K562 (cell line): ENCODE measurements around the gene MAPK8IP2.

Experiments
- ARID4B ChIP-seq: sonication (generic); formaldehyde crosslinking; IDR thresholded peaks from 2 replicates; pipeline ENCODE4 v1.8.0; 2022; ENCODE audit warnings: mild to moderate bottlenecking, missing genetic modification reagents
- ATF7 ChIP-seq: fragments of 450-650 bp; IDR thresholded peaks from 2 replicates; pipeline ENCODE4 v1.7.1; 2014; ENCODE audit warnings: mild to moderate bottlenecking, moderate library complexity
- CTCF ChIP-seq, 3 experiments: IDR thresholded peaks in 2 of 3; conservative IDR thresholded peaks in 1 of 3; 2 replicates each; pipeline ENCODE4 v1.5.1; 2011 to 2012; ENCODE audit warnings: low read length in 3 of 3, mild to moderate bottlenecking in 3 of 3, control low read depth in 2 of 3, improper control_type of control experiment in 1 of 3, inconsistent platforms in 1 of 3, low read depth in 1 of 3, mixed read lengths in 1 of 3, moderate library complexity in 1 of 3; ENCODE audit not compliant: insufficient read depth in 2 of 3
- E2F1 ChIP-seq: sonication (generic); formaldehyde crosslinking; IDR thresholded peaks from 2 replicates; pipeline ENCODE4 v1.8.1; 2023; ENCODE audit warnings: mild to moderate bottlenecking, missing genetic modification reagents, moderate library complexity
- ELK1 ChIP-seq: sonication (generic); formaldehyde crosslinking; IDR thresholded peaks from 2 replicates; pipeline ENCODE4 v1.8.1; 2022; ENCODE audit warnings: missing genetic modification reagents
- EP300 ChIP-seq: IDR thresholded peaks from 2 replicates; pipeline ENCODE4 v1.6.1; 2012; ENCODE audit warnings: low read length, improper control_type of control experiment
- HNRNPLL ChIP-seq: fragments of 200-400 bp; formaldehyde crosslinking; IDR thresholded peaks from 2 replicates; pipeline ENCODE4 v1.6.1; 2017; ENCODE audit warnings: low read length, low read depth, mild to moderate bottlenecking; ENCODE audit not compliant: poor library complexity, severe bottlenecking
- L3MBTL2 ChIP-seq: fragments of 450-650 bp; IDR thresholded peaks from 2 replicates; pipeline ENCODE4 v1.6.1; 2016; ENCODE audit warnings: mild to moderate bottlenecking, moderate library complexity
- SIN3A ChIP-seq, 2 experiments: fragments of 150-350 bp in 1 of 2; IDR thresholded peaks; 2 replicates each; pipeline ENCODE4 v1.6.1; 2011 to 2016; ENCODE audit warnings: borderline replicate concordance in 2 of 2, low read depth in 2 of 2, low read length in 2 of 2, mild to moderate bottlenecking in 2 of 2, moderate library complexity in 2 of 2; ENCODE audit not compliant: control insufficient read depth in 1 of 2
- TARDBP ChIP-seq: fragments of 450-650 bp; IDR thresholded peaks from 2 replicates; pipeline ENCODE4 v1.6.1; 2016

- TF ChIP-seq HNRNPLL: no peak
- no peak for TF ChIP-seq TARDBP
- TF ChIP-seq ELK1: no peak
- TF ChIP-seq ATF7: no peak
- no peak for TF ChIP-seq E2F1 (CRISPR knock-in tag)
- no peak for TF ChIP-seq SIN3A (IDR thresholded peaks at IDR 0.05; ENCODE audit: borderline replicate concordance in 2 of 2, control insufficient read depth in 1 of 2, low read depth in 2 of 2, low read length in 2 of 2)
- no peak for TF ChIP-seq ARID4B (CRISPR knock-in tag)
- TF ChIP-seq EP300: no peak
- no peak for TF ChIP-seq L3MBTL2
- TF ChIP-seq CTCF (IDR thresholded peaks at IDR 0.05 in 2 of 3, conservative IDR thresholded peaks at IDR 0.05 in 1 of 3; ENCODE audit: insufficient read depth in 2 of 3, low read depth in 1 of 3, low read length in 3 of 3): no peak
Observed at GRCh38 chr22:50600538-50600937, at the start of gene MAPK8IP2.
